Nephron progenitor cell (in vitro differentiated cells): Measurements from ENCODE around the gene KLHDC3.

Experiments
- DNase-seq: peaks from one replicate; pipeline ENCODE4 v3.0.0; 2021
- H3K27ac Mint-ChIP-seq: 2 replicates; pipeline ENCODE4 v1.8.0; 2021; ENCODE audit warnings: mild to moderate bottlenecking, moderate library complexity, mixed read lengths
- H3K27me3 Mint-ChIP-seq: 2 replicates; pipeline ENCODE4 v1.8.0; 2021; ENCODE audit warnings: mild to moderate bottlenecking, low read depth, mixed read lengths; ENCODE audit not compliant: poor library complexity
- H3K36me3 Mint-ChIP-seq: 2 replicates; pipeline ENCODE4 v1.8.0; 2021; ENCODE audit warnings: low read depth, mixed read lengths
- H3K4me1 Mint-ChIP-seq: 2 replicates; pipeline ENCODE4 v1.8.0; 2021; ENCODE audit warnings: mixed read lengths
- H3K4me3 Mint-ChIP-seq: 2 replicates; pipeline ENCODE4 v1.8.0; 2021; ENCODE audit warnings: mild to moderate bottlenecking, moderate library complexity, mixed read lengths
- H3K9me3 Mint-ChIP-seq: 2 replicates; pipeline ENCODE4 v1.8.0; 2021; ENCODE audit warnings: mild to moderate bottlenecking, moderate library complexity, mixed read lengths
- CTCF ChIP-seq: fragments of 200-600 bp; sonication (generic); IDR thresholded peaks from 2 replicates; pipeline ENCODE4 v1.5.0; 2021; ENCODE audit warnings: antibody characterized with exemption

KLHDC3 gene

GRCh38 chr6:43013843-43014433, at the start of gene KLHDC3, which contains the start of gene MEA1:
KLHDC3 (plus strand) TSS chr6:43014249; CDS start chr6:43017193, 2,944 bp downstream.
MEA1 (minus strand) TSS chr6:43013946; CDS start chr6:43013813, 133 bp downstream.
- Mint-ChIP-seq H3K36me3 (peaks cover 24% of the 10 kb centered on the region), H3K27me3 (peaks cover 4% of the 10 kb centered on the region), H3K4me1 (peaks cover 57% of the 10 kb centered on the region), H3K4me3 (peak within 1 kb of the TSS; percentile 93), H3K27ac (peak within 1 kb of the TSS; percentile 83), H3K9me3 (no peaks in the 10 kb centered on the region)
- DNase-seq, result peak; percentile 99
- TF ChIP-seq CTCF, result no peak

GRCh38 chr6:42966571-42966970, 47.5 kb upstream of the KLHDC3 start:
- Mint-ChIP-seq H3K4me1 (no peaks in the 10 kb centered on the region), H3K9me3 (no peaks in the 10 kb centered on the region), H3K27me3 (peaks cover 20% of the 10 kb centered on the region), H3K36me3 (peaks cover 23% of the 10 kb centered on the region), H3K4me3 (no peak overlapping the region), H3K27ac (no peak overlapping the region)
- no peak for DNase-seq
- no peak for TF ChIP-seq CTCF

GRCh38 chr6:42967228-42967627, 46.8 kb upstream of the KLHDC3 start:
- Mint-ChIP-seq H3K36me3 (peaks cover 20% of the 10 kb centered on the region), H3K27me3 (peaks cover 14% of the 10 kb centered on the region), H3K4me1 (no peaks in the 10 kb centered on the region), H3K9me3 (no peaks in the 10 kb centered on the region), H3K4me3 (no peak overlapping the region), H3K27ac (no peak overlapping the region)
- TF ChIP-seq CTCF, result no peak
- DNase-seq, result no peak

- Mint-ChIP-seq H3K36me3 (peaks cover 14% of the 10 kb centered on the region), H3K9me3 (no peaks in the 10 kb centered on the region), H3K27me3 (peaks cover 7% of the 10 kb centered on the region), H3K4me1 (no peaks in the 10 kb centered on the region), H3K4me3 (no peak overlapping the region), H3K27ac (no peak overlapping the region)
- DNase-seq, result no peak
- no peak for TF ChIP-seq CTCF
These were observed 45.8 kb upstream of the KLHDC3 start for GRCh38 chr6:42968126-42968701.

GRCh38 chr6:42968783-42969182, 45.3 kb upstream of the KLHDC3 start:
- Mint-ChIP-seq H3K27me3 (peaks cover 6% of the 10 kb centered on the region), H3K27ac (no peak overlapping the region), H3K36me3 (peaks cover 16% of the 10 kb centered on the region), H3K9me3 (no peaks in the 10 kb centered on the region), H3K4me3 (no peak overlapping the region), H3K4me1 (no peaks in the 10 kb centered on the region)
- no peak for DNase-seq
- TF ChIP-seq CTCF, result no peak

- Mint-ChIP-seq H3K27ac (no peak overlapping the region), H3K9me3 (no peaks in the 10 kb centered on the region), H3K36me3 (peaks cover 20% of the 10 kb centered on the region), H3K4me1 (no peaks in the 10 kb centered on the region), H3K27me3 (peaks cover 4% of the 10 kb centered on the region), H3K4me3 (no peak overlapping the region)
- no peak for TF ChIP-seq CTCF
- DNase-seq, result no peak
These were observed 44.6 kb upstream of the KLHDC3 start for GRCh38 chr6:42969431-42969830.
